ENCODE measurements around the gene RAB1B.

RAB1B gene

GRCh38 chr11:66283461-66284105, 15.1 kb downstream of the RAB1B start:
- DNase-seq (ENCODE audit: low read depth, low spot score) = no peak

GRCh38 chr11:66284526-66285078, 16.2 kb downstream of the RAB1B start:
- no peak for DNase-seq (ENCODE audit: low read depth, low spot score)

- DNase-seq (ENCODE audit: low read depth, low spot score) = no peak
Measured at GRCh38 chr11:66285250-66285947, 17.0 kb downstream of the RAB1B start.

GRCh38 chr11:66286699-66287098, 18.3 kb downstream of the RAB1B start:
- DNase-seq (ENCODE audit: low read depth, low spot score) = no peak

GRCh38 chr11:66287211-66287888, 18.9 kb downstream of the RAB1B start:
- no peak for DNase-seq (ENCODE audit: low read depth, low spot score)

GRCh38 chr11:66287889-66288670, 19.6 kb downstream of the RAB1B start:
- DNase-seq (ENCODE audit: low read depth, low spot score) = no peak

- peak; percentile 97 for DNase-seq (ENCODE audit: low read depth, low spot score)
Measured at GRCh38 chr11:66288671-66289547, 20.5 kb downstream of the RAB1B start, which contains the start of gene YIF1A. Gene YIF1A (minus strand): TSS chr11:66289143. CDS start chr11:66288985, 158 bp downstream.

- DNase-seq (ENCODE audit: low read depth, low spot score) = no peak
Measured at GRCh38 chr11:66289548-66290329, 21.3 kb downstream of the RAB1B start.

GRCh38 chr11:66290330-66290621, 21.8 kb downstream of the RAB1B start:
- no peak for DNase-seq (ENCODE audit: low read depth, low spot score)

- no peak for DNase-seq (ENCODE audit: low read depth, low spot score)
Measured at GRCh38 chr11:66291303-66291705, 22.9 kb downstream of the RAB1B start.

GRCh38 chr11:66291706-66292542, 23.5 kb downstream of the RAB1B start, which contains the start of gene TMEM151A:
Gene TMEM151A (plus strand): TSS chr11:66291894. CDS start chr11:66292014, 120 bp downstream.
- DNase-seq (ENCODE audit: low read depth, low spot score) = no peak

- DNase-seq (ENCODE audit: low read depth, low spot score) = no peak
Measured at GRCh38 chr11:66292543-66293332, 24.3 kb downstream of the RAB1B start.

GRCh38 chr11:66293352-66293751, 24.9 kb downstream of the RAB1B start:
- DNase-seq (ENCODE audit: low read depth, low spot score) = no peak

GRCh38 chr11:66293777-66294625, 25.6 kb downstream of the RAB1B start:
- DNase-seq (ENCODE audit: low read depth, low spot score) = no peak

GRCh38 chr11:66294626-66295620, 26.5 kb downstream of the RAB1B start:
- no peak for DNase-seq (ENCODE audit: low read depth, low spot score)

GRCh38 chr11:66297610-66298009, 29.2 kb downstream of the RAB1B start:
- no peak for DNase-seq (ENCODE audit: low read depth, low spot score)

Data from brain pericyte (primary cell).